LNCaP clone FGC (cell line): ENCODE data around the gene CASP5.

Experiments
- DNase-seq: peaks from one replicate; pipeline ENCODE4 v3.0.0-alpha.2; 2011; ENCODE audit warnings: low read depth
- H3K4me3 ChIP-seq: 2 replicates; pipeline ENCODE4 v1.5.1; 2011; ENCODE audit warnings: mild to moderate bottlenecking, low read depth, low read length, control low read depth
- TF ChIP-seq, protein P1 (sequence below): IDR thresholded peaks from 2 replicates; pipeline ENCODE4 v1.5.1; 2012; ENCODE audit warnings: mild to moderate bottlenecking; ENCODE audit not compliant: control insufficient read depth, insufficient read depth; ENCODE audit errors: extremely low read depth

The CASP5 gene

DNA sequence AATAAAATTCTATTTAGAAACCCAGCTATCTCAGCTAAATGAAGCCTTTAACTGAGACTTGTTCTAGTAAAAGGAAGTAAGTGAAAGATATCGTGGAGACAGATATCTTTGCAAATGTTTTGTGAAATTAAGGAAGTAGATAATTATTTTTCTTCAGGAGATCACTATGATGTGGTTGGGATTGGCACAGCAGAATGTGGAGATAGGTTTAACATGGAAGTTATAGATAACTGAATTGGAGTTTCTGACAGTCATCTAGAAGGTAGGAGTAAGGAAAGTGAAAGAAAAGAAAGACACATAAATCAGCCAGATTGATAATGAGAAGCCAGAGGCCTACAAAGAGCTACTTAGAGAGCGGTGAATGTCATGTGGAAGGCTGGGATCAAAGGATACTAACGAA, 4.7 kb upstream of the CASP5 start:
- TF ChIP-seq, protein P1, sequence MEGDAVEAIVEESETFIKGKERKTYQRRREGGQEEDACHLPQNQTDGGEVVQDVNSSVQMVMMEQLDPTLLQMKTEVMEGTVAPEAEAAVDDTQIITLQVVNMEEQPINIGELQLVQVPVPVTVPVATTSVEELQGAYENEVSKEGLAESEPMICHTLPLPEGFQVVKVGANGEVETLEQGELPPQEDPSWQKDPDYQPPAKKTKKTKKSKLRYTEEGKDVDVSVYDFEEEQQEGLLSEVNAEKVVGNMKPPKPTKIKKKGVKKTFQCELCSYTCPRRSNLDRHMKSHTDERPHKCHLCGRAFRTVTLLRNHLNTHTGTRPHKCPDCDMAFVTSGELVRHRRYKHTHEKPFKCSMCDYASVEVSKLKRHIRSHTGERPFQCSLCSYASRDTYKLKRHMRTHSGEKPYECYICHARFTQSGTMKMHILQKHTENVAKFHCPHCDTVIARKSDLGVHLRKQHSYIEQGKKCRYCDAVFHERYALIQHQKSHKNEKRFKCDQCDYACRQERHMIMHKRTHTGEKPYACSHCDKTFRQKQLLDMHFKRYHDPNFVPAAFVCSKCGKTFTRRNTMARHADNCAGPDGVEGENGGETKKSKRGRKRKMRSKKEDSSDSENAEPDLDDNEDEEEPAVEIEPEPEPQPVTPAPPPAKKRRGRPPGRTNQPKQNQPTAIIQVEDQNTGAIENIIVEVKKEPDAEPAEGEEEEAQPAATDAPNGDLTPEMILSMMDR: no peak
- no peak overlapping the region for H3K4me3 ChIP-seq

DNA sequence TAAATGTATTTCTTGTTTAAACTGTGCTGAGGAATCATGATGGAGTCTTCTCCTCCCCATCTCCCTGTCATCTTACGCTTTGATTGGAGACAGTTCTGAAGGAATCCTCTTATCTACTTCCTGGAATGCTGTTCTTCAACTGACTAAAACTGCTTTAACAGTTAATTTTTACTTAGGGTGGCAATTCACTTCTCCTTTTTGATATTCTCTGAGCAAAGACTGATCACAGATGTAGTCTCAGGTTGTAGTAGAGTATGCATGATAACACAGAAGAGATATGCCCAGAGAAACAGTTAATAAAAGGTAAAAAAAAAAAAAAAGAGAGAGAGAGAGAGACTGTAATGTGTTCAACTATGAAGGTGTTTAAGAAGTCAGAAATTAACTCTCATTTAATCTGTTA, 1.4 kb upstream of the CASP5 start:
- TF ChIP-seq, protein P1: no peak
- DNase-seq: no peak
- no peak overlapping the region for H3K4me3 ChIP-seq

More for the DNA sequence above, 4.7 kb upstream of the CASP5 start:
- DNase-seq: no peak

DNA sequence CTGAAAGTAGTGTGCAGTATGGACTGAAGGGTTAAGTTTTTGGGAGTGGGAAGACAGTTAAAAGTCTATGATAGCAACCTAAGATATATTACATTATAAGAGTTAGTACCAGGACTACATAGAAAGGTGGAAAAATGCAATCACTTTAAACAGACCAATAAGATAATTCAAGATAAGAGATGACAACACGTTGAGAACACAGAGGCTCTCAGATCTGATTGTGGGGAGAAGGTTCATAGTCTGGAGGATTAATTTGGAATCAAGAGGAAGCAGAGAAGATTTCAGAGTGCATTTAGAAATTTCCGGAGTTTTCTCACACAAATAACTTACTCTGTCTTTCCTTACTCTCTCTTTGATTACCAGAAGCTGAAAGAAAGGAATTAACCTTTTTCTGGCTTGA, 441 bp downstream of the CASP5 start:
- H3K4me3 ChIP-seq: no peak overlapping the region
- no peak for DNase-seq
- TF ChIP-seq, protein P1: no peak

DNA sequence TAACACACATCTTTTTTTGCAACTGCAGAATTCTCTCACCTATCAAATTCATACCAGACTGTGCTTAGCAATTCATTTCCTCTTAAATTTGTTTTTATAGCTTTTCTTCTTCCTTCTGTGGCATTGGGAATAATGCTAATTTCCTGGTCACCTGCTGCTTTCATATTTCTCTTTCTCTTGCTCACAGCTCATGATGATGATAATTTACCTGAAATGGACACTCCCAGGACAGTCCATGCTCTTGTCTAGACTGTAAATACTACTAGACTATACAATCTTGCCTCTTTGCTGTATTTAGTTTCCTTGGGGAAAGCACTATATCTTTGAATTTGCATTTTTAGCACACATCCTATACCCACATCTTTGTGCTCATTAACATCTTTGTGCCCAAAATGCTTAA, 15.5 kb downstream of the CASP5 start:
- DNase-seq: no peak
- TF ChIP-seq, protein P1: no peak
- no peak overlapping the region for H3K4me3 ChIP-seq

DNA sequence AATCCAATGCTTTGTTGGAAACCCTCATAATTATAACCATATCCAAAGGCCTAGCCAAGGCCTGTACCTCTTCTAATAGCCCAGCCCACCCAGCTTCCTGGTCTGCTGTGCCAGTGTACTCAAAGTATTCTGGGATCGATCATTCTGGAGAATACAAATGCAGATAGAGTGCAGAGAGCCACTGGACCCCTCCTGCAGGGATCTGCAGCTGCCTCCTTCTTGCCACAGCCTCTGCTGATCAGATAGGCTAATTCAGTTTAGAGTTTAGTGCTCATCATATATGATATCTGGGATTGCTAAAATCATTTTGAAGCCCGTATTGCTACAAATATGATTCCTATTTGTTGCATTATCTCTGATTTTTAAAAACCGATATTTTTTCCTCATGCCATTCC, 17.5 kb downstream of the CASP5 start:
- no peak overlapping the region for H3K4me3 ChIP-seq
- TF ChIP-seq, protein P1: no peak
- no peak for DNase-seq

GRCh38 chr11:105004021-105004420, 18.9 kb downstream of the CASP5 start:
- TF ChIP-seq, protein P1: no peak
- no peak for DNase-seq
- no peak overlapping the region for H3K4me3 ChIP-seq

DNA sequence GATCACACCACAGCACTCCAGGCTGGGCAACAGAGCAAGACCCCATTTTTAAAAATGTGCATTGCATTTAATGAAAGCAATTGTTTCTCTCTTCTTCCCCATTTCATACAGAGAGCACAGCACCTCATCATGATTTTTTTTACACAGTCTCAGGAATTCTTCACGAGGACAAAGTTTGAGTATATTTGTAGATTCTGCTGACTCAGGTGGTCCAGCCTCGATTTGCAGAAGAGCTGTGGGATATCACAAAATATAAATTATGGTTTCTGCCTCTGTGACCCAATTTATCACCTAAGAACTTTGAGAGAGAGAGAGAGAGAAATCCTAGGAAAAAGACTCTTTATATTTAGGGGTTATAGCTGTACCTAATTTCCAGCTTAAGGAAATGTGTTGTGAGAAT, 19.8 kb downstream of the CASP5 start:
- no peak for DNase-seq
- no peak overlapping the region for H3K4me3 ChIP-seq
- TF ChIP-seq, protein P1: no peak
